GM18520 (cell line): ENCODE data around the gene ZDHHC1.
"Not testable (repeated sequence)": the region's sequence is repeated elsewhere in the genome, so short reads cannot be mapped to it uniquely, and the experiment has no call there.

ENCODE experiments used
- ATAC-seq: cut with Tn5 transposase; IDR thresholded peaks from one replicate; pipeline ENCODE4 v1.9.1; 2021; ENCODE audit not compliant: unreplicated experiment

The ZDHHC1 gene

DNA sequence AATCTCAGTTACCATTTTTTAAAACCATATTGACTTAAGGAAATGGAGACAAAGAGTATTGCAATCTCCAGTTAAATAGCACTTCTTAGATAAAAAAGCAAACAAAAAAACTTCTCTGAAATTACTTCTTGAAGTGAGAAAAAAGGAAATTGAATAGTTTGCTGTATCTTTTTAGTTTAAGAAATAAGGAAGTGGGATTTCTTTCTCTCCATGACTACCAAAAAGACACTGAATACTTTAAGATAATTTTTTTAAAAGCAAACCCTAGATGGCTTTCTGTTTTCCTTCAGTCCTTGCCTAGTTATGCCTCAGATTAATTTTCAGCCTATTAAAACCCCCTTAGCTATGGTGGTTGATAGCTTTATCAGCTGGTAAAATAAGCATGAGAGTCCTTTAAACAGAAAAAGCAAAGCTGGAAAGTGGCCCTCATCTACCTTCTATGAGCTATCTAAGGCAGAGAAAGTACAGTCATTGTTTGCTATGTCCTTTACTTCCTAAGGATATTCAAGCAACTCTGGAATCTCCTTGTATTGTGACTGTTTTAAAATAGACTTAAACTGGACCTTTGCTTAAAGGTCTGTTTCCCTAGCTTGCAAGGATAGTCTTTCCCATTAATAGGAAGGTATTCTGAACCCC is 51.6 kb downstream of the ZDHHC1 start:
- no peak for ATAC-seq

DNA sequence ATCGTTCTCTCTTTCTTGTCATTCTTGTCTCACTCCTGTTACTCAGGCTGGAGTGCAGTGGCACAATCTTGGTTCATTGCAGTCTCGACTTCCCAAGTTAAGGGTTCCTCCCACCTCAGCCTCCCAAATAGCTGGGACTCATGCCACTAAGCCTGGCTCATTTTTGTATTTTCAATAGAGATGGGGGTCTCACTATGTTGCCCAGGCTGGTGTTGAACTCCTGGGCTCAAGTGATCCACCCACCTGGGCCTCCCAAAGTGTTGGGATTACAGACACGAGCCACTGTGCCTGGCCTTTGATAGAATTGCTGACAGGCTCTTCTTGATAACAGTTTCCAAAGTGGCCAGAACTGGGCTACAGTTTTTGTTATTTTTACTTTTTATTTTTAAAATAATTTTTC is 55.2 kb downstream of the ZDHHC1 start:
- ATAC-seq: no peak

DNA sequence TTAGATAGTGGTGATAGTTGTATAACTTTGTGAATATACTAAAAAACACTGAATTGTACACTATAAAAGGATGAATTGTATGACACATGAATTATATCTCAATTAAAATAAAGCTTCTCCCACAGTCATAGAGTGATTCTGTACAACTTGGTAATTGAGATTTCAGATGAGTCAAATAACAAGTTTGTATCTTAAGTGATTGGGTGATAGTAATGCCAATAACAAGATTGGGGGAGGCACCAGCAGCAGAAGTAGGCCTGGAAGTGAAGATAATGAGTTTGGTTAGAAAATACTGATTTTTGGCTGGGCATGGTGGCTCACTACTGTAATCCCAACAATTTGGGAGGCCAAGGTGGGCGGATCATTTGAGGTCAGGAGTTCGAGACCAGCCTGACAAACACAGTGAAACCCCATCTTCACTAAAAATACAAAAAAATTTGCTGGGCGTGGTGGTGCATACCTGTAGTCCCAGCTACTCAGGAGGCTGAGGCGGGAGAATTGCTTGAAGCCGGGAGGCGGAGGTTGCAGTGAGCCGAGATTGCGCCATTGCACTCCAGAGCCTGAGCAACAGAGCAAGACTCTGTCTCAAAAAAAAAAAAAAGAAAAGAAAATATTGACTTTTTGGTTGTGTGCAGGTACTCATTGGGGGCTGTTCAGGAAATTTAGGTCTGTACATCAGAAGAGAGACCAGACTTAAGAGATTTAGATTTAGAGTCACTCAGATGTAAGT is 56.6 kb downstream of the ZDHHC1 start:
- ATAC-seq: not testable (repeated sequence)

DNA sequence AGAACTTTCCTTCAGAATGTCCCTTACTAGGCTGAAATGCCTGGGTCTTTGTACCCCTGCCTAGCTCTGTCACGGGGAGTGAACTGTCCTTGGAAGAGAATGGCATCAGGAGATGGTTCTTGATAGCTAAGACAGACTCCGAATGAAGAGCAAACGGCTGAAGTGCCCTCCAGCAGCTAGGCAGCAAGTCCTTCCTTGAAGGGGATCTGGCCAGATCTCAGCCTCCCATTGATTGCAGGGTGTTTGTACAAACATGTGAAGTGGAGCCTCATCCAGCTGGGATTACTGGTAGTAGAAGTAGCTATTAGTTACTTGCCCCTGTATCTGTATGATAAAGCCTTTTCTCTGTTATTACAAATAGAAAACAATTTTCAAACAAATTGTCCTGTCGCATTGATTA is 58.7 kb downstream of the ZDHHC1 start:
- ATAC-seq: no peak

DNA sequence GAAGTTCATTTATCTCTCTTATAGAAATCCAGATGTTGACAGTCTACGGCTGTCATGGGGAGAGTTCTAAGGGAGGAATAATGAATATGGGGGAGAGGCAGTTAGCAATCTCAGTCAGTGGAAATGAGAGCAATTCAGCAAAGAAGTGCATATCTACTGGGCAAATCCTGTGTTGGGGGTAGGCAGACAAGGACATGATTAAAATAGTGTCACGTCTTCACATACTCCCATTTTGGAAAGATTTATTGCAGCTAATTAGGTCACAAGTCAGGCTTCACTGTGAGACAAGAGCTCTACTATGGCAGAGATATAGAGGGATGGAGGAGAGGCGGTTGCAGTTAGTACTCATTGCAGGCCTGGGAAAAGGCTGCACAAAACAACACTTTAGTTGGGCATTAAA is 59.9 kb downstream of the ZDHHC1 start:
- ATAC-seq: no peak

DNA sequence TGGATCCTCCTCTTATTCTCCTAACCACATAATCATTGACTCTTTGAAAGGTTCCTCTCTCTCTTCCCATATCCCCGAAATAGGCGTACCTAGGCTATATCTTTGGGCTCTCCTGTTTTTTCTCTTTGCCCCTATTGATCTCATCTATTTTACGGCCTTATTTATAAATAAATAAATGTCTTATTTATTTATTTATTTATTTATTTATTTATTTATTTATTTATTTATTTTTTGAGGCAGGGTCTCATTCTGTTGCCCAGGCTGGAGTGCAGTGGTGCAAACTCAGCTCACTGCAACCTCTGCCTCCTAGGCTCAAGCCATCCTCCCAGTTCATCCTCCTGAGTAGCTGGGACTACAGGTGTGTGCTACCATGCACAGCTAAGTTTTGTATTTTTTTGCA is 63.8 kb downstream of the ZDHHC1 start:
- not testable (repeated sequence) for ATAC-seq

DNA sequence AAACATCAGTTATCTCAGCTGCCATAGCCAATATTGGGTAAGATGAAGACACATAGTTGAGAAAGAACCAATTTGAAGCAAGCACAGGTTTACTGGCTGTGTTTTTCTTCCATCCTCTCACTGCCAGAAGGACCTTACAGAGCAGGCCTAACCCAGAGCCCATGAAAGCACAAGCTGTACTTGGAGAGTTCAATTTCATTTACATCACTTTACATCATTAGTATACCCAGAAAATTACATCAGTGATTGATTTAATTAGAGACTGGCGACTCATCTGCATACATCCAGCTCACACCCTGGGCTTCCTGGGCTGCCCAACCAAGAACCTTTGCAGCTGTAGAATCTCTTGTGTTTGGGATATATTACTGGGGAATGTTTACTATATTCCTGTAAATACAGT is 66.0 kb downstream of the ZDHHC1 start:
- ATAC-seq: no peak

DNA sequence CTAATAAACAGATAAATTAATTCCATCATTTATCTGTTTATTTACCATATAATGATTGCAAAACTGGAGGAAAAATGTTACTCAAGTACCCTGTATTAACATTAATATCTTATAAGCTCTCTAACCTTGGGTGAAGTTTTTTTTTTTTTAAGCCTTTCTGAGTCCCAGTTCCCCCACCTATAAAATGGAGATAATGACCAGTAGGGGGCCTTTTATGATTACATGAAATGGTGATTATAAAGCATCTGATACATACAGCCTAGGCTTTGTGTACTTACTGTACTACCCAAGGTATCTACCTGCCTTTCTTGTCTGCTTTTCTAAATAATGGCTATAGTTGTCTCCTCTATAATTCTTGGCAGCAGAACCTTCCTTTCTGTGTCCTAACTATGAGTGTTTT is 67.1 kb downstream of the ZDHHC1 start:
- ATAC-seq: no peak

DNA sequence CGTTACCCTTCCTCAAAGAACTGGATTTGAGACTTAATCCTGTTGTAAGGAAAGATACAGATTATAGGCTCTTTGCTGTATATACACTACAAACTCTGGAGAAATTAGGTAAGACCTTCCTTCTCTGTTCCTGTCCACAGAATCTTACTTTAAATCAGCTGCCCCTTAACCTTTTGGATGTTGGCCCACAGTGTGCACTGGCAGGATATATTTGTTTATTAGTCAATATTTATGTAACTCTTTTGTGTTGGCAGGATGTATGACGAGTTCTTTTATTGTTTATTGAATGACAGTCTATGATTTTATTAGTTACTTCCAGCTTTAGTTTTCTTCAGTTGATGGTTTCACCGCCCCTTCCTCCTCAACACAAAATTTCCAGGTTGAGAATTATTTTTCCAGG is 69.9 kb downstream of the ZDHHC1 start:
- ATAC-seq: no peak

DNA sequence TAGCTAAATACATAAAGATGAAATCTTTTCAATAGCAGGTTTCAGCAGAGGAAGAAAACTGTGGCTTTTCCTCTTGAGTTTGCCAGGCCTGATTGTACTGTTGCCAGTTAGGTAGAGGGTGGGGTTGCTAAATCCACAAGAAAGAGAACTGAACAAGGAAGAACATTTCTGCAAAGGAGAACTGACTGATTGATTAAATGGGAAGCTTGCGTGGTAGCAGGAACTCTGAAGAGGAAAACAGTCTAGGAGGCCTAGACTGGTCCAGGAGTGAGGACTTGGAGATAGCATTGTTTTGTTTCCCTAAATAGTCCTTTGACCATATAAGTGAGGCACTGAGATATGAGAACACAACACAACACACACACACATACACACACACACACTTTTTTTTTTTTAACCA is 70.9 kb downstream of the ZDHHC1 start:
- no peak for ATAC-seq
